IMR-90 (cell line): ENCODE measurements around the gene TRAF4. TPM values are rescaled to one million over a fixed set of nuclear protein-coding genes. Genes with fewer than 3 reads are reported as not detected.

Experiments
- ATAC-seq: fragments of 200-7000 bp; cut with Tn5 transposase; 2 replicates; pipeline ENCODE4 v1.9.1; 2020; ENCODE audit warnings: low read depth, mild to moderate bottlenecking, moderate library complexity
- BruUV-seq: library from RNA; stranded (reverse); fragments of 400-500 nt; replicated peaks from 2 replicates; lab custom pipeline; 2021; lab: Mats Ljungman, UMichigan
- CTCF ChIA-PET: fragments of 300-600 bp; formaldehyde crosslinking; extraction: SDS; loops from one replicate; lab custom pipeline; 2021; ENCODE audit warnings: antibody characterized with exemption; lab: Yijun Ruan, JAX
- POLR2A ChIA-PET: fragments of 300-600 bp; sonication (Branson Sonifier 250); formaldehyde crosslinking; loops from one replicate; lab custom pipeline; 2022; ENCODE audit warnings: antibody characterized with exemption; ENCODE audit not compliant: unreplicated experiment; lab: Charles Lee
- DNase-seq: peaks from one replicate; pipeline ENCODE4 v3.0.0; 2013
- H2AFZ ChIP-seq: replicated peaks from 2 replicates; pipeline ENCODE3; 2013; ENCODE audit warnings: low read length, mild to moderate bottlenecking; ENCODE audit not compliant: poor library complexity
- H2AK5ac ChIP-seq: 2 replicates; pipeline ENCODE4 v1.6.1; 2013; ENCODE audit warnings: low read depth, low read length, inconsistent platforms
- H2AK9ac ChIP-seq: replicated peaks from 2 replicates; pipeline ENCODE3; 2013; ENCODE audit warnings: mild to moderate bottlenecking, low read depth, low read length, moderate library complexity; ENCODE audit not compliant: poor library complexity
- H2BK120ac ChIP-seq: 2 replicates; pipeline ENCODE4 v1.6.1; 2013; ENCODE audit warnings: low read depth, low read length, inconsistent platforms
- H2BK15ac ChIP-seq: 3 replicates; pipeline ENCODE4 v1.6.1; 2013; ENCODE audit warnings: low read depth, low read length, inconsistent platforms
- H2BK20ac ChIP-seq: 2 replicates; pipeline ENCODE4 v1.6.1; 2013; ENCODE audit warnings: low read depth, mild to moderate bottlenecking, inconsistent platforms, low read length, moderate library complexity
- H2BK5ac ChIP-seq: 2 replicates; pipeline ENCODE4 v1.6.1; 2013; ENCODE audit warnings: mild to moderate bottlenecking, low read depth, low read length, inconsistent platforms; ENCODE audit not compliant: poor library complexity, severe bottlenecking
- H3K14ac ChIP-seq: replicated peaks from 2 replicates; pipeline ENCODE4 v1.6.1; 2013; ENCODE audit warnings: low read depth, low read length, inconsistent platforms
- H3K18ac ChIP-seq: 2 replicates; pipeline ENCODE4 v1.6.1; 2013; ENCODE audit warnings: low read depth, low read length, control low read depth
- H3K23ac ChIP-seq: 2 replicates; pipeline ENCODE4 v1.6.1; 2013; ENCODE audit warnings: low read depth, low read length, inconsistent platforms
- H3K27ac ChIP-seq: 2 replicates; pipeline ENCODE4 v1.5.1; 2013; ENCODE audit warnings: mild to moderate bottlenecking, control low read depth, low read length; ENCODE audit not compliant: insufficient read depth
- H3K27me3 ChIP-seq: 2 replicates; pipeline ENCODE4 v1.6.1; 2013; ENCODE audit warnings: low read length; ENCODE audit not compliant: control insufficient read depth, insufficient read depth
- H3K36me3 ChIP-seq: 2 replicates; pipeline ENCODE4 v1.6.1; 2013; ENCODE audit warnings: low read length, mixed read lengths; ENCODE audit not compliant: control insufficient read depth, insufficient read depth
- H3K4ac ChIP-seq: 2 replicates; pipeline ENCODE4 v1.6.1; 2013; ENCODE audit warnings: low read depth, low read length, inconsistent platforms
- H3K4me1 ChIP-seq: 2 replicates; pipeline ENCODE4 v1.6.1; 2013; ENCODE audit warnings: low read length, mixed read lengths; ENCODE audit not compliant: control insufficient read depth, insufficient read depth
- H3K4me2 ChIP-seq: 2 replicates; pipeline ENCODE4 v1.6.1; 2013; ENCODE audit warnings: low read depth, mild to moderate bottlenecking, control low read depth, low read length, moderate library complexity
- H3K4me3 ChIP-seq: 2 replicates; pipeline ENCODE4 v1.5.1; 2013; ENCODE audit warnings: low read depth, mild to moderate bottlenecking, control low read depth, low read length, moderate library complexity; ENCODE audit not compliant: insufficient read depth
- H3K56ac ChIP-seq: 2 replicates; pipeline ENCODE4 v1.6.1; 2013; ENCODE audit warnings: low read length, inconsistent platforms; ENCODE audit not compliant: insufficient read depth; ENCODE audit errors: extremely low read depth
- H3K79me1 ChIP-seq, 2 experiments: 2 replicates each; pipeline ENCODE4 v1.6.1; 2013; ENCODE audit warnings: low read length in 2 of 2, inconsistent platforms in 1 of 2, low read depth in 1 of 2
- H3K9ac ChIP-seq: 2 replicates; pipeline ENCODE4 v1.6.1; 2013; ENCODE audit warnings: low read depth, low read length, control low read depth
- H3K9me1 ChIP-seq: 2 replicates; pipeline ENCODE4 v1.6.1; 2013; ENCODE audit warnings: low read length, inconsistent platforms; ENCODE audit not compliant: insufficient read depth
- H3K9me3 ChIP-seq: 2 replicates; pipeline ENCODE4 v1.6.1; 2013; ENCODE audit warnings: low read length; ENCODE audit not compliant: control insufficient read depth, insufficient read depth
- H4K20me1 ChIP-seq: 2 replicates; pipeline ENCODE4 v1.6.1; 2013; ENCODE audit warnings: low read length, inconsistent platforms; ENCODE audit not compliant: insufficient read depth
- H4K5ac ChIP-seq: 2 replicates; pipeline ENCODE4 v1.6.1; 2013; ENCODE audit warnings: mild to moderate bottlenecking, low read depth, low read length, control low read depth
- H4K8ac ChIP-seq, 2 experiments: 2 replicates each; pipeline ENCODE4 v1.6.1; 2013; ENCODE audit warnings: low read depth in 2 of 2, low read length in 2 of 2, control low read depth in 1 of 2, inconsistent platforms in 1 of 2
- H4K91ac ChIP-seq: 2 replicates; pipeline ENCODE4 v1.6.1; 2013; ENCODE audit warnings: low read depth, low read length, inconsistent platforms; ENCODE audit not compliant: insufficient read depth
- BHLHE40 ChIP-seq: fragments of 150-350 bp; IDR thresholded peaks from 2 replicates; pipeline ENCODE4 v1.6.1; 2016; ENCODE audit warnings: mild to moderate bottlenecking, low read depth, low read length
- CEBPB ChIP-seq: IDR thresholded peaks from 2 replicates; pipeline ENCODE4 v1.6.1; 2012; ENCODE audit warnings: low read depth, low read length, improper control_type of control experiment
- CHD1 ChIP-seq: IDR thresholded peaks from 2 replicates; pipeline ENCODE4 v1.6.1; 2012; ENCODE audit warnings: low read depth, low read length, improper control_type of control experiment
- ELK1 ChIP-seq: fragments of 150-350 bp; IDR thresholded peaks from 2 replicates; pipeline ENCODE4 v1.6.1; 2016; ENCODE audit warnings: low read depth, mild to moderate bottlenecking, low read length, moderate library complexity, borderline replicate concordance
- MAZ ChIP-seq: IDR thresholded peaks from 2 replicates; pipeline ENCODE4 v1.6.1; 2012; ENCODE audit warnings: low read depth, mild to moderate bottlenecking, low read length, improper control_type of control experiment, moderate library complexity, borderline replicate concordance
- MXI1 ChIP-seq: IDR thresholded peaks from 2 replicates; pipeline ENCODE4 v1.6.1; 2012; ENCODE audit warnings: low read depth, mild to moderate bottlenecking, low read length, moderate library complexity, borderline replicate concordance
- NFE2L2 ChIP-seq: fragments of 150-350 bp; IDR thresholded peaks from 2 replicates; pipeline ENCODE4 v1.6.1; 2016; ENCODE audit warnings: low read depth, mild to moderate bottlenecking, low read length
- RAD21 ChIP-seq: IDR thresholded peaks from 2 replicates; pipeline ENCODE4 v1.6.1; 2012; ENCODE audit warnings: low read length, improper control_type of control experiment
- RCOR1 ChIP-seq: IDR thresholded peaks from 2 replicates; pipeline ENCODE4 v1.6.1; 2012; ENCODE audit warnings: mild to moderate bottlenecking, low read length, improper control_type of control experiment; ENCODE audit not compliant: insufficient replicate concordance
- RFX5 ChIP-seq: IDR thresholded peaks from 2 replicates; pipeline ENCODE4 v1.8.0; 2012; ENCODE audit warnings: low read depth, mild to moderate bottlenecking, low read length, moderate library complexity
- SMC3 ChIP-seq: fragments of 150-350 bp; IDR thresholded peaks from 2 replicates; pipeline ENCODE4 v1.6.1; 2016; ENCODE audit warnings: low read depth, mild to moderate bottlenecking, antibody characterized with exemption, low read length, moderate library complexity
- WGBS, 2 experiments: methylation state at CpG; one replicate each; pipeline versions ENCODE4 v1.1.5 to v1.1.7; 2013; ENCODE audit warnings: missing lambda C conversion rate in 2 of 2; ENCODE audit not compliant: insufficient read length in 1 of 2; ENCODE audit errors: extremely low coverage in 2 of 2; 5-methylcytosine and 5-hydroxymethylcytosine counted together
- dilution Hi-C: fragments of 300-500 bp; cut with HindIII; formaldehyde crosslinking; loops from one replicate; pipeline ENCODE4 v1.14.3; 2018; ENCODE audit warnings: low sequenced_read_pairs; ENCODE audit not compliant: unreplicated experiment
- in situ Hi-C: fragments of 300-500 bp; cut with MboI; formaldehyde crosslinking; loops from 3 replicates; pipeline ENCODE4 v1.14.3; 2019; ENCODE audit warnings: low sequenced_read_pairs, inconsistent platforms, mixed read lengths
- intact Hi-C: fragments of 100-400 bp; cut with micrococcal nuclease; formaldehyde crosslinking; loops from 2 replicates; pipeline ENCODE4 v1.10.0; 2022
- polyA plus RNA-seq, 3 experiments: library from polyadenylated mRNA; depleted of rRNA; stranded (reverse); fragments of >200 nt; gene quantifications; 2 replicates each; pipeline ENCODE4 v1.2.3, GENCODE V29; 2012; ENCODE audit warnings: low replicate concordance in 1 of 3
- total RNA-seq: library from RNA; depleted of rRNA; stranded (reverse); fragments of >200 nt; gene quantifications from 2 replicates; pipeline ENCODE4 v1.2.3, GENCODE V29; 2012
- TF ChIP-seq, protein P1 (sequence below): fragments of 150-350 bp; IDR thresholded peaks from 2 replicates; pipeline ENCODE4 v1.6.1; 2017; ENCODE audit warnings: mild to moderate bottlenecking, antibody characterized with exemption, low read length, low read depth

The TRAF4 gene
- total and polyA plus RNA-seq, 2 of the 4 experiments (the other 2 are of a cell fraction): 36.9 to 63.2 TPM

DNA sequence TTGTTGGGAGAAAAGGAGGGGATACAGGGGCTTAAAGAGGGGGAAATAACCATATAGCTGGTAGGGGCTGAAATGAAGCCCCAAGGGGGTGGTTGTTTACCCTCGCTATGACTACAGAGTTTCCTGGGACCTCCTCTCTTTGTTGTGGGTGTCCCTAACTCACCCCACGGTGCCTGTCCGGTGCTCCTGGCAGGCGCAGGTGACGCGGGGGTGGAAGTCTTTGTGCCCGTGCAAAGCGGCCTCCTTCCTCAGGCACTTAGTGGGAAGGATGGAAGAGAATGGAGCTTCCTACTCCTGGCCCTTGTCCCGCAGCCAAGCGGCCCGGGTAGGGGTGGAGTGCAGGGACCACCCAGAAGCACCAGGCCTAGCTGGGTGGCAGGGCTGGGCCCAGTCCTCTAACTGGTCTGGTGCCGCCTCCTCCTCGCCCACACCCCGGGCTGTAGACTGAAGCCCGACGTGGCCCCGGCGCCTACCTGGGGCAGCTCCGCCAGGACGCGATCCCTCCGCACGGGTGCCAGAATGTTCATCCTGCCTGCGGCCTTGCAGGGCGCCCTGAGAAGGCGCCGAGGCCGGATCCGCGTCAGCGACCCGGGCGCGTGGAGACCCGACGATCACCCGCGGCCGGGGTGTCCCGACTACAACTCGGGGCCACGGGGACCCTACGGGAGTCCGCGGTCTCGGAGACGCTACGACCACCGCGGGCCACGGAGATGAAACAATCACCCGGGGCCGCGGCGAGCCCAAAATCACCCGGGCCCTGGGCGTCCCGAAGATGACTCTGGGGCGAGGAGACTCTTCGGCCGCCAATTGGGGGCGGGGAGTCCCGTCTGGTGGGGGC, 26.9 kb upstream of the TRAF4 start (continued):
- TF ChIP-seq MXI1 (no peak), NFE2L2 (no peak)

DNA sequence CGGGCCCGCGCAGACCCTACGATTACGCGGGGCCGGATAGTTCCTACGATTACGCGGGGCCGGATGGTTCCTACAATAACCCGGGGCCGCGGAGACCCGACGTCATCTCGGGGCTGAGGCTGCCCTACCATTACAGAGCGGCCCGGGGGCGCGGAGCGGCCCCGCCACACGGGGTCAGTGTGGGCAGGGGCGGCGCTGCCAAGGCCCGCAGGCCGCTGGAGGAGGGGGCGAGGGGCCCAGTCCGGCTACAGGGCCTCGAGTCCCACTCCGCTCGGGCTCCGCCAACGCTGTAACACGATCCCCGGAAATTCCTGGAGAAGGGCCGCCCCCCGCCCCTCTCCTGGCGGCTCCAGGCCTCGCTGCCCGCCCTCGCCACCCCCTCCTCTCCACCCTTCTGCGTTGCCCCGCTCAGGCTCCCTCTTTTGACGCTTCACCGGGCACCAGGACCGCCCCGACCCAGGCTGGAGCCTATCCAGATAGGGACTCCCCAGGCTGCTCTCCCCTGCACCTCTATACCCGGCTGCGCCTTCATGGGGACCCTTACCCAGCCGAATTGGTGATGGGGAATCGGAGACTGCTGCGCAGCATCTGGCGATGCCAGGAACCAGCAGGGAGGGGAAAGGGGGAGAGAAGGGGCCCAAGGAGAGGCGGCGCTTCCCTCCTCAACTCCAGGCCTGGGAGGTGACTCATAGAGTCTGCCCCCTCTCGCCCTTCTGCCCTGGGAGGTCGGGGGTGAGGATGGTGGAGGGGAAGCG, 26.1 kb upstream of the TRAF4 start, which contains the start of gene RAB34:
Gene RAB34 (minus strand): TSS at position 291 of the 755 bp plus-strand sequence. CDS start 602 bp downstream, outside the sequence.
- H3K14ac ChIP-seq: peak within 1 kb of the TSS; percentile 89
- peak within 1 kb of the TSS; percentile 99 for H2BK5ac ChIP-seq
- peak within 1 kb of the TSS; percentile 96 for H2BK120ac ChIP-seq
- ChIA-PET CTCF (no interaction called here), POLR2A (no interaction called here)
- peak within 1 kb of the TSS; percentile 98 for H3K18ac ChIP-seq
- H3K4me2 ChIP-seq: peak within 1 kb of the TSS; percentile 97
- peak; percentile 55 for ATAC-seq
- dilution Hi-C loops: no loop called here
- peak within 1 kb of the TSS; percentile 80 for H3K4me3 ChIP-seq
- peaks cover 5 to 61% of the 10 kb centered on the region in 2 experiments; a peak in 3 of 4 replicates for H3K79me1 ChIP-seq
- H3K27ac ChIP-seq: peak within 1 kb of the TSS; percentile 98
- peak within 1 kb of the TSS; percentile 96 for H3K9ac ChIP-seq
- no peaks in the 10 kb centered on the region for H3K9me3 ChIP-seq
- WGBS, 2 experiments: 0% methylated on average over 17 of the region's 60 CpGs; no CpG with 5 or more reads in 1 of the 2 experiments
- H4K20me1 ChIP-seq: peaks cover 44% of the 10 kb centered on the region
- intact Hi-C loops: no loop called here
- peak within 1 kb of the TSS; percentile 96 for H2AFZ ChIP-seq
- peak within 1 kb of the TSS; percentile 99 for H2AK9ac ChIP-seq
- peak within 1 kb of the TSS; percentile 97 for H4K5ac ChIP-seq
- H3K9me1 ChIP-seq: peaks cover 19% of the 10 kb centered on the region; the same call in 1 of the 2 replicates
- peak; percentile 89 for DNase-seq
- peak within 1 kb of the TSS; percentile 100 for H2AK5ac ChIP-seq
- H3K56ac ChIP-seq: peak within 1 kb of the TSS; percentile 96
- peak within 1 kb of the TSS; percentile 95 for H3K23ac ChIP-seq
- in situ Hi-C loops: no loop called here
- H3K4ac ChIP-seq: peak within 1 kb of the TSS; percentile 99
- peaks cover 13% of the 10 kb centered on the region for H3K4me1 ChIP-seq
- H2BK15ac ChIP-seq: peak within 1 kb of the TSS; percentile 99
- no TSS peak for BruUV-seq
- H4K91ac ChIP-seq: peak within 1 kb of the TSS; percentile 96
- H2BK20ac ChIP-seq: peak within 1 kb of the TSS; percentile 91
- peak within 1 kb of the TSS; percentile 92 to 94 for H4K8ac ChIP-seq
- peaks cover 42% of the 10 kb centered on the region for H3K36me3 ChIP-seq
- H3K27me3 ChIP-seq: no peaks in the 10 kb centered on the region
- TF ChIP-seq RCOR1 (no peak), MXI1 (peak; percentile 39; the same call in 1 of the 2 replicates), RFX5 (no peak), SMC3 (no peak), CEBPB (no peak), BHLHE40 (no peak), ELK1 (no peak), RAD21 (0 out of 2 replicates have a peak, but pooled peaks have one; percentile 17), MAZ (peak; percentile 40; the same call in 1 of the 2 replicates), CHD1 (peak; percentile 8; the same call in 1 of the 2 replicates)
- TF ChIP-seq, protein P1, sequence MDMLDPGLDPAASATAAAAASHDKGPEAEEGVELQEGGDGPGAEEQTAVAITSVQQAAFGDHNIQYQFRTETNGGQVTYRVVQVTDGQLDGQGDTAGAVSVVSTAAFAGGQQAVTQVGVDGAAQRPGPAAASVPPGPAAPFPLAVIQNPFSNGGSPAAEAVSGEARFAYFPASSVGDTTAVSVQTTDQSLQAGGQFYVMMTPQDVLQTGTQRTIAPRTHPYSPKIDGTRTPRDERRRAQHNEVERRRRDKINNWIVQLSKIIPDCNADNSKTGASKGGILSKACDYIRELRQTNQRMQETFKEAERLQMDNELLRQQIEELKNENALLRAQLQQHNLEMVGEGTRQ: no peak
